GM18907 (cell line): ENCODE measurements around the gene F8.

Experiments
- ATAC-seq: cut with Tn5 transposase; IDR thresholded peaks from one replicate; pipeline ENCODE4 v1.9.1; 2021; ENCODE audit warnings: mild to moderate bottlenecking, moderate library complexity; ENCODE audit not compliant: unreplicated experiment

The F8 gene

GRCh38 chrX:155022585-155022984, at the start of gene F8:
Gene F8, minus strand, starts transcription at chrX:155022723. Its CDS starts 171 bp downstream, at chrX:155022552.
- no peak for ATAC-seq

DNA sequence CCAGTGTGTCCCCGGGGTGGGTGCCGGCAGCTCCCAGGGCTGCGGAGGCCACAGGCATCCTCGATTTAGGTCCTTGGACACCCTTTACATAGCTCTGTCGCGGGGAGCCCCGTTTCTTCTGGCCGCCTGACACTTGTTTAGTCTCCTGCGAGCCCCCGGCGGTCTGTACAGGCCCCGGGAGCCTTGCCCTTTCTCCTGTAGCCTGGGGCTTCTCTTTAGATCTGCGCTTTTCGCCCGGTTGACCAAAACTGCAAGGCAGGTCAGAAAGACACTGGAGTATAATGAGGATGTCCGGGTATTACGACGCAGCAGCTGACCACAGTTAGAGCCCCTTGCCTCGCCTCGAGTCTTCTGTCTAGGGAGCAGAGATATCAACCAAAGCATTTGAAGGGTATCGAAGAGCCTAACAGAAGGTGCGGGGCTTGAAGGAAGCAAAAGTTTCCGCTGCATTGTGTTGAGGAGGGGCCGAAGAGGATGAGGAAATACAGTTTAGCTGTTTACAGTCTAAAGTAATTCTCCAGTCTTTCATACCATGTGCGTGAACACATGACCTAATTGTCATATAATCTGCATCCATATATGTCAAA, 49.3 kb upstream of the F8 start:
- ATAC-seq: peak; percentile 20

- ATAC-seq: peak; percentile 87
Measured at GRCh38 chrX:155070975-155071693, 48.6 kb upstream of the F8 start, which contains the start of the genes BRCC3, CMC4 and MTCP1. Gene BRCC3, plus strand, starts transcription at chrX:155071508. Its CDS starts 20 bp downstream, at chrX:155071528. Gene CMC4, minus strand, starts transcription at chrX:155071136. Its CDS starts 7,113 bp downstream, at chrX:155064023. Gene MTCP1, minus strand, starts transcription at chrX:155071136. Its CDS starts 5,126 bp downstream, at chrX:155066010.

- ATAC-seq: peak; percentile 29
Measured at GRCh38 chrX:155070663-155070974, 48.1 kb upstream of the F8 start.

DNA sequence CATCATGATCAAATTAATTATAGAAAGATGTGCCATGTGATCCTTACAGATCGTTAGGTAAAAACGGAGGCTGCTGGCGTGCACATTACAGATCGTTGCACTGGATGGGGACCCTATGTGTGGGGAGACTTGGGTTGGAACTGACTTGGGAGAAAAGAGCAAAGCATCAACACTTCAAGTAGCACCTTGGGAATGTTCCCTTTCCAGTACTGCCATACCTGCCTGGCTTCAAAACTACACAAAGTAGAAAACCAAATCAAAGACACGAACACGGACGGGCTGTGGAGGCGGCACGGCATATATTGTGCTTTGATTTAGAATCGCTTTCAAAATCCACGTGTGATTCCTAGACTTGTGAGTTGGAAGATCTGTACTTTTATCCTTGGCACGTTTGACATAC, 47.5 kb upstream of the F8 start:
- no peak for ATAC-seq

- no peak for ATAC-seq
Measured at GRCh38 chrX:155069414-155069813, 46.9 kb upstream of the F8 start.

- ATAC-seq: no peak
Measured at GRCh38 chrX:155068165-155068564, 45.6 kb upstream of the F8 start.

GRCh38 chrX:155065035-155065734, 42.7 kb upstream of the F8 start:
- no peak for ATAC-seq

GRCh38 chrX:155061760-155062159, 39.2 kb upstream of the F8 start:
- no peak for ATAC-seq

GRCh38 chrX:155056877-155057792, 34.6 kb upstream of the F8 start:
- ATAC-seq: peak; percentile 81

GRCh38 chrX:155056471-155056870, 33.9 kb upstream of the F8 start:
- no peak for ATAC-seq

DNA sequence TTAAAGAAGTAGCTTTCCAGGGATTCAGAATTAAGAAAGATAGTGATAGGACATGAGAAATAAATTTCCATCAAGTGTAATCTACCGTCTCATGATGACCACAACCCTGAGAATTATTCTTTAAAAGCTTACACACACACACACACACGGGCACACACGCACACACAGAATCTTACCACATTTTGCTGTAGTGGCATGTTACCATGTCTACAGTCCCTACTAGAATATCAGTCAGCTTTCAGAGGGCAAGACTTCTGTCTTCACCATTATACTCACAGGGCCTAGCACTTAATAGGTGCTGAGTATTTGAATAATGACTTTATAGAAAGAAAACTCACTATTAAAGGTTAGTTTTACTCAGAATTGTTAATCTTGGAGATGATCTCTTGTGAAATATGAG, 33.0 kb upstream of the F8 start:
- no peak for ATAC-seq

DNA sequence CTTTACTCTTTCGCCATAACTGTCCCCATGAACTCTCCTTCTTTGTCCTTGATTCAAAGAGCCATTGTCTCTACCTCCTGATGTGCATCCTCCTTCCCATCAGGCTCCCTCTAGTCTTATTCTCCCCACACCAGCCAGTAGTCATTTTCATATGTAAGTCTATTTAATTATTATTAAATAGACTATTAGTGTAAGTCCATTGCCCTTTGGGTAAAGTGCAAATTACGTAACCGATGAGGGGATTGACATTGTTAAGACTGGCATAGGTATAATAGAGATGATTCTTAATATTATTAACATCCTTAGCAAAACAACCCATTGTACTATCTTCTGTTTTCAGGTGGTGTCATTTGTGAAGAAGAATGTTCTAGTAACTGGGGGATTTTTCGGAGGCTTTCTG, 31.7 kb upstream of the F8 start:
- no peak for ATAC-seq

DNA sequence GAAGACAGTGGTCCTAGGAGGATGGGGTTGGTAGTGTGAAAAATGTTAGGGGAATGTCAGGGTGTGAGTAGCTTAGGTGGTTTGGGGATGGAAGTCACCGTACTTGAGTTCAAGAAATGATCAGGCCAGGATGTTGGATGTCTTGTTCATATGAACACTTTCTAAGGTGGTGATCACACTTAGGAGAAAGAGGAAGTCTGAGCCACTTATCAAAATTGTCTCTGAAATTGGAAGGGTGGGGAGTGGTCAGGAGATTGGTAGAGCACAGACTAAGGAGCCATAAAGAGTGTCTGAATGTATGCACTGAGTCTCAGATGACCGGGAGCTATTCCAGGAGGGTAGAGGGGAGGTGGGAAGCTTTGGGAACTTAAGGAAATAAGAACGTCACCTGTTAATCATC, 31.1 kb upstream of the F8 start:
- no peak for ATAC-seq

GRCh38 chrX:155052738-155053498, 30.4 kb upstream of the F8 start:
- no peak for ATAC-seq

DNA sequence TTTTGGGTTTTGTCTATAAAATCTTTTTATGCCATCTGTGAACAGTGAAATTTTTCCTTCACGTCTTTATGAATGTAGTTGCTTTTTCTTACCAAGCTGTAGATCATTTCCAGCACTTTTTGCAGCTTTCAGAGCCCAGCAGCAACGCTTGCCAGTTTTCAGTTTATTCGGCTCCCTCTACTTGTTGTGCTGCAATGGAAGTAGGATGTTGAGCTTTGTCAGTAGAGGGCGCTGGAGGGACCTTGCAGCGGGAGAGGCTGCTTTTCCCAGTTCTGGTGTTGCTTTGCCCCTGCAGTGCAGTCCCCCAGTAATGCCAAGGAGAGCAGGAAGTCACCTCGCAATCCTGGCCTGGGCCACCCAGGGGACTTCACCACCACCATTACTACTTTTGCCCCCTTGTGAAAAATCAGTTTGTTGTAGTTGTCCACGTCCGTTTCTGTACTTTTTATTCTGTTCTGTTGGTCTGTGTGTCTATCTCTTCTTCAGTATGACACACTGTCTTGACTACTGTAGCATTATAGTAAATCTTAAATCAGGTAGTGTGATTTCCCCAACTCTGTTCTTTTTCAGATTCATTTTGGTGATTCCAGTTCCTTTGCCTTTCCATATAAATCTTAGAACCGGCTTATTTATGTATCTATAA, 26.6 kb upstream of the F8 start:
- no peak for ATAC-seq

DNA sequence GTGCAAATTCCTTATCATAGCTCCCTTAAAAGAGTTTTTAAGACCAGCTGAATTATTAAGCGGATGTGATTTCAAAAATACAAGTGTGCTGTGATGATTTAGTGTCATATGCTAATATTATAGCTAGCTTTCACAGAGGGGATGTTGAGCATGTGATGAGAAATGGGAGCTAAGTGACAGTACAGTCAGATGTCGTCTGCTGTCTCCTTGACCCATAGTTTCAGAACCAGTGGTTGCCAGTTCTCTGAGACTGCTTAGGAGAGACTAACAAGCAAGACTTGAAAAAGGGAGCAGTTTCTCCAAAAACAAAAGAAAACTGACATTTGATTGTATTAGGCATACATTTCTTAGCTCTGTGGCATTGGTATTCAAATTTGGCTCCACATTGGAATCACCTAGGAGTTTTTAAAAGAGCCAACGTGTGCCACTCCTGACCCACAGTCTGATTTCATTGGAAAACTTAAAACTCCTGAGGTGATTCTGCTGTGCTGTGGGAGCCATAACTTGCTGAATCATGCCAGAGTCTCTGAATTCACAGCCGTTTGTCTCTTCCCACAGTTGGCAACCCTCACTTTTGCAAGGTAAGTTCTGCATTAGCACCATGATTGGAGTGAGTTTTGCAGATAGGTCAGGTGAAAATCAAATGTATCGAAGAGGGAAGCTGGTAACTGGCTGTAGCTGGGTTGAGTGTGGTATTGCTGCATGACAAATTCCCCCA, 24.4 kb upstream of the F8 start:
- ATAC-seq: no peak

DNA sequence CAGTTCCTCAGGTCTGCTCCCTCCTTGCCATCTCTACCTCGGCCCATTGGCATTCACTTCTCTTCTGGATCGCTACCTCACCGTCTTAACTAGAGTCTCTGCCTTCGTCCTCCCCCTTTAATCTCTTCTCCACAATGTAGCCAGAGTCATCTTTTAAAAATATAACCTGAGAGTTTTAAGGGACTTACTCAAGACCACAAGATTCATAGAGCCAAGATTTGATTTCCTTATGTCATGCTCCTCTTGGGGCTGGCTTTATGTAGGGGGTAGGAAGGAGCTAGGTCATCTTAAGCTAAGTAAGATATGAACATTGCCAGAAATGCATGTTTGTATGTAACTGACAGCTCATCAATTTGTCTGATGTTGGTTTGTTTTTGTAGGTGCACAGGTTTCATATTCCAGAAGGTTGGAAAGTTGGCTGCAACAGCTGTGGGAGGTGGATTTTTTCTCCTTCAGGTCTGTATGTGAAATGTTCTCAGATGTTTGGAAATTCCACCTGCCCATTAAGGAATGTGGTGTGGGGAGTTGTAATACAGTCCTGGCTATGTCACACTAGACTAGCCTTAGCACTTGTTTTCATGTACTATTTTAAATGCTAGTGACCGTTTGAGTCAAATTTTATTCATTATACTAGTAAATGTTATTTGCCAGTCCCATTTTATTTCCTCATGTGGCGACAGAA, 23.7 kb upstream of the F8 start:
- no peak for ATAC-seq

DNA sequence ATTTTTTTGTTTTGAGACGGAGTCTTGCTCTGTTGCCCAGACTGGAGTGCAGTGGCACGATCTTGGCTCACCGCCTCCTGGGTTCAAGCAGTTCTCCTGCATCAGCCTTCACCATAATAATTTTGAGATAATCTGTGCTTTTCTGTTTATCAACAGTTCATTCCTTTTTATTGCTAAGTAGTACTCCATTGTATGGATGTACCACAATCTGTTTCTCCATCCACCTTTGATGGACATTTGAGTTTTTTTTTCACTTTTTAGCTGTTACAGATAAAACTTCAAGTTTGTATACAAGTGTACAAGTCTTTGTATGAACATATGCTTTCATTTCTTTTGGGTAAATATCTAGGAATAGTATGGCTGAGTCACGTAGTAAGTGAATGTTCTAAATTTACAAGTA, 13.2 kb upstream of the F8 start:
- ATAC-seq: no peak
